CD4-positive, CD25-positive, alpha-beta regulatory T cell (primary cell): Measurements from ENCODE around the gene HS3ST5. TPM values are rescaled to one million over a fixed set of nuclear protein-coding genes. Genes with fewer than 3 reads are reported as not detected.
A peak's percentile ranks its signal among the peaks of the same experiment; 100 is the strongest.

Experiments used
- ATAC-seq, 2 donors: fragments of 150-1000 bp; cut with Tn5 transposase; one replicate each; pipeline ENCODE4 v1.10.0; 2021; ENCODE audit warnings: low read depth in 2 of 2, moderate number of reproducible peaks in 2 of 2, moderate library complexity in 1 of 2
- DNase-seq, 3 donors: peaks; one replicate each; pipeline versions ENCODE4 v3.0.0 to v3.0.0-alpha.2; 2012 to 2022; ENCODE audit warnings: mixed read lengths in 1 of 3
- H3K27ac ChIP-seq: one replicate; pipeline ENCODE4 v1.7.0; 2013; ENCODE audit warnings: mild to moderate bottlenecking, low read length; ENCODE audit not compliant: insufficient read depth, poor library complexity, severe bottlenecking
- H3K27me3 ChIP-seq: one replicate; pipeline ENCODE4 v1.7.0; 2013; ENCODE audit warnings: low read length; ENCODE audit not compliant: control insufficient read depth, insufficient read depth
- H3K36me3 ChIP-seq: one replicate; pipeline ENCODE4 v1.7.0; 2013; ENCODE audit warnings: mild to moderate bottlenecking, low read length, moderate library complexity; ENCODE audit not compliant: control insufficient read depth, insufficient read depth
- H3K4me1 ChIP-seq: 2 replicates; pipeline ENCODE4 v1.7.0; 2013; ENCODE audit warnings: mild to moderate bottlenecking, low read length; ENCODE audit not compliant: insufficient read depth, control insufficient read depth, poor library complexity, severe bottlenecking
- H3K4me3 ChIP-seq: one replicate; pipeline ENCODE4 v1.7.0; 2013; ENCODE audit warnings: low read depth, mild to moderate bottlenecking, low read length, moderate library complexity
- H3K9me3 ChIP-seq, 2 experiments: 1 replicate in 1 of 2; 2 replicates in 1 of 2; pipeline ENCODE4 v1.7.0; 2013; ENCODE audit warnings: low read length in 2 of 2, mild to moderate bottlenecking in 1 of 2, moderate library complexity in 1 of 2; ENCODE audit not compliant: control insufficient read depth in 2 of 2
- H3K27ac Mint-ChIP-seq, 3 donors: one replicate each; pipeline ENCODE4 v1.8.0; 2020 to 2022; ENCODE audit warnings: mild to moderate bottlenecking in 3 of 3, mixed read lengths in 3 of 3, moderate library complexity in 2 of 3
- H3K27me3 Mint-ChIP-seq: one replicate; pipeline ENCODE4 v1.8.0; 2022; ENCODE audit warnings: mild to moderate bottlenecking, mixed read lengths
- H3K36me3 Mint-ChIP-seq: one replicate; pipeline ENCODE4 v1.8.0; 2020; ENCODE audit warnings: mixed read lengths
- H3K4me1 Mint-ChIP-seq, 4 donors: one replicate each; pipeline ENCODE4 v1.8.0; 2020 to 2022; ENCODE audit warnings: mixed read lengths in 4 of 4, mild to moderate bottlenecking in 1 of 4
- H3K4me3 Mint-ChIP-seq, 4 donors: one replicate each; pipeline ENCODE4 v1.8.0; 2020 to 2022; ENCODE audit warnings: mild to moderate bottlenecking in 4 of 4, mixed read lengths in 4 of 4, moderate library complexity in 3 of 4
- H3K9me3 Mint-ChIP-seq, 7 donors: one replicate each; pipeline ENCODE4 v1.8.0; 2020 to 2022; ENCODE audit warnings: mixed read lengths in 7 of 7, mild to moderate bottlenecking in 3 of 7, moderate library complexity in 2 of 7
- polyA plus RNA-seq, 4 donors: library from polyadenylated mRNA; unstranded; fragments of 300-500 nt; fragmentation: Illumina TruSeq; gene quantifications; one replicate each; pipeline ENCODE4 v1.2.3, GENCODE V29; 2021
- total RNA-seq: library from RNA; stranded (reverse); gene quantifications from one replicate; pipeline ENCODE4 v1.2.3, GENCODE V29; 2022

Gene HS3ST5
- total and polyA plus RNA-seq, 5 donors from 2014 or later = not detected

GRCh38 chr6:114121913-114122662 lies 220.7 kb downstream of the HS3ST5 start:
- H3K36me3 Mint-ChIP-seq = no peaks in the 10 kb centered on the region
- no peak overlapping the region for H3K4me3 ChIP-seq
- H3K27ac ChIP-seq = no peak overlapping the region
- H3K27me3 ChIP-seq = no peaks in the 10 kb centered on the region
- H3K27me3 Mint-ChIP-seq = peaks cover 5% of the 10 kb centered on the region
- DNase-seq (no peak), ATAC-seq (no peak)
- H3K27ac Mint-ChIP-seq = no peak overlapping the region
- no peaks in the 10 kb centered on the region for H3K9me3 ChIP-seq
- H3K4me1 Mint-ChIP-seq = no peaks in the 10 kb centered on the region
- H3K9me3 Mint-ChIP-seq = peaks cover 0 to 4% (median 0%) of the 10 kb centered on the region in 7 donors
- no peak overlapping the region for H3K4me3 Mint-ChIP-seq
- H3K4me1 ChIP-seq = no peaks in the 10 kb centered on the region
- H3K36me3 ChIP-seq = no peaks in the 10 kb centered on the region

DNA sequence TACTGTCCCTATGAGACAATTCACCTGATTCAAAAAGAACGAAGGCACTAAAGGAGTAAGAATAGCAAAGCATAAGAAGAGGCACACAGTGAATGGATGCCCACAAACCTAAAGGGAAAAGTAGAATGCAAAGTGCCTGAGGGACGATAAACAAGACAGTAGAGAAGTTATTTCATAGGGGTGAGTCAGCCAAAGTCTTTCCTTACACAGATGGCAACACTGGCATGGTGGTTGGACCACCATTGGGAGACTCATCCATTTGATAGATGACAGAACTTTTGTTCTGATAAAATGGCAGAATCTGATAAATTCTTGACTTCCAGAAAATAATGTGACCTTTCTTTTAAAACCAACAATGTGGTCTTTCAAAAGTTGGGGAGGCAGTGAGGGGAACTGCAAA lies 223.8 kb downstream of the HS3ST5 start:
- peaks cover 0 to 4% (median 0%) of the 10 kb centered on the region in 7 donors for H3K9me3 Mint-ChIP-seq
- ATAC-seq (no peak), DNase-seq (no peak)
- H3K4me1 Mint-ChIP-seq = no peaks in the 10 kb centered on the region
- H3K36me3 ChIP-seq = no peaks in the 10 kb centered on the region
- H3K27me3 Mint-ChIP-seq = peaks cover 5% of the 10 kb centered on the region
- H3K36me3 Mint-ChIP-seq = no peaks in the 10 kb centered on the region
- no peak overlapping the region for H3K4me3 ChIP-seq
- no peak overlapping the region for H3K27ac ChIP-seq
- no peak overlapping the region for H3K4me3 Mint-ChIP-seq
- H3K27me3 ChIP-seq = no peaks in the 10 kb centered on the region
- no peaks in the 10 kb centered on the region for H3K4me1 ChIP-seq
- no peak overlapping the region for H3K27ac Mint-ChIP-seq
- H3K9me3 ChIP-seq = no peaks in the 10 kb centered on the region

DNA sequence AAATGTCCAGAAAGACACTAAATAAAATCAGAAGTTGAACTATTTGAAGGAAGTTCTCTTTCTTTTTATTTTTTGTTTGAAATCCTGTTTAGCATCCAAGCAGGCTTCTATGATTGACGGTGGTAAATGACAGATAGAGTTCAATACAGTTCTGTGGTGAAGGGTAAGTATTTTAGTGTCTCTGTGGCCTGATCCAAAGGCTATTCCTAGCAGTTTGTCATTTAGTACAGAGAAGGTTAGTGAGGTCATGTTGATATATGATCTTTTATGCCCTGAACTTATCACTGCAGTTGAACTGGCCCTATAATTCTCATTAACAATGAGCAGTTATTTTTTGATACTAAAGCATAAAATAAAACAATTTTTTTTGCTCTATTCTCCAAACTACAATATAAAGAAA lies 227.2 kb downstream of the HS3ST5 start:
- Mint-ChIP-seq H3K4me3 (no peak overlapping the region), H3K36me3 (no peaks in the 10 kb centered on the region), H3K9me3 (peaks cover 0 to 8% (median 0%) of the 10 kb centered on the region in 7 donors), H3K27me3 (no peaks in the 10 kb centered on the region), H3K4me1 (no peaks in the 10 kb centered on the region), H3K27ac (no peak overlapping the region)
- no peak for DNase-seq
- Histone ChIP-seq H3K27me3 (no peaks in the 10 kb centered on the region), H3K27ac (no peak overlapping the region), H3K4me3 (no peak overlapping the region), H3K36me3 (no peaks in the 10 kb centered on the region), H3K4me1 (no peaks in the 10 kb centered on the region), H3K9me3 (no peaks in the 10 kb centered on the region)
- ATAC-seq = no peak

GRCh38 chr6:114108119-114109002 lies 234.5 kb downstream of the HS3ST5 start:
- H3K36me3 Mint-ChIP-seq = no peaks in the 10 kb centered on the region
- no peaks in the 10 kb centered on the region for H3K4me1 Mint-ChIP-seq
- DNase-seq (peak in 1 of 3 donors; percentile 15), ATAC-seq (no peak)
- no peak overlapping the region for H3K27ac Mint-ChIP-seq
- peaks cover 8% of the 10 kb centered on the region for H3K27me3 Mint-ChIP-seq
- no peaks in the 10 kb centered on the region for H3K36me3 ChIP-seq
- H3K9me3 Mint-ChIP-seq = peaks cover 0 to 6% (median 0%) of the 10 kb centered on the region in 7 donors
- H3K27ac ChIP-seq = no peak overlapping the region
- H3K4me3 Mint-ChIP-seq = no peak overlapping the region
- H3K4me3 ChIP-seq = no peak overlapping the region
- no peaks in the 10 kb centered on the region for H3K27me3 ChIP-seq
- H3K4me1 ChIP-seq = no peaks in the 10 kb centered on the region
- H3K9me3 ChIP-seq = no peaks in the 10 kb centered on the region

DNA sequence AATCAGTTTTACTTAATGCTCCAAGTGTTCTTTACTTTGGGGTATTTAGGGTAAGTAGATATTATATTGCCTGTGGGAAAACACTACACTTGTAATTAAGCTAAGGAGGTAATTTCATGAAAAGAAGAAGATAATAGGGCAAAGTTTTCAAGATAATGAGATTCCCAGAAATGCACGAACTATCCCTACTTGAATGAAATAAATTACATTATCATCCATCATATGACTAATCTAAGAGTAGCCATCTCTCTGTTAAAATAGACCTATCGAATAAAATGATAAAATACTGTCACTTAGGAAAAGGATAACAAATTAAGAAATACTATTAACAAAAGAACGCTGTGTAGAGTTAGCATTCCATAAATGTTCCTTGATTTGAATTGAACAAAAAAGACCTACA lies 236.8 kb downstream of the HS3ST5 start:
- Mint-ChIP-seq H3K4me3 (no peak overlapping the region), H3K27ac (no peak overlapping the region), H3K27me3 (peaks cover 8% of the 10 kb centered on the region), H3K4me1 (no peaks in the 10 kb centered on the region), H3K9me3 (no peaks in the 10 kb centered on the region), H3K36me3 (no peaks in the 10 kb centered on the region)
- Histone ChIP-seq H3K4me3 (no peak overlapping the region), H3K4me1 (no peaks in the 10 kb centered on the region), H3K27me3 (no peaks in the 10 kb centered on the region), H3K27ac (no peak overlapping the region), H3K9me3 (no peaks in the 10 kb centered on the region), H3K36me3 (no peaks in the 10 kb centered on the region)
- DNase-seq (no peak), ATAC-seq (no peak)

GRCh38 chr6:114101255-114101654 lies 241.6 kb downstream of the HS3ST5 start:
- H3K27me3 Mint-ChIP-seq = peaks cover 5% of the 10 kb centered on the region
- ATAC-seq (no peak), DNase-seq (no peak)
- no peak overlapping the region for H3K4me3 ChIP-seq
- H3K36me3 ChIP-seq = no peaks in the 10 kb centered on the region
- no peaks in the 10 kb centered on the region for H3K27me3 ChIP-seq
- no peaks in the 10 kb centered on the region for H3K9me3 Mint-ChIP-seq
- peaks cover 0 to under 1% (median 0%) of the 10 kb centered on the region in 4 donors for H3K4me1 Mint-ChIP-seq
- H3K27ac ChIP-seq = no peak overlapping the region
- H3K4me1 ChIP-seq = no peaks in the 10 kb centered on the region
- H3K36me3 Mint-ChIP-seq = no peaks in the 10 kb centered on the region
- H3K4me3 Mint-ChIP-seq = no peak overlapping the region
- no peak overlapping the region for H3K27ac Mint-ChIP-seq
- H3K9me3 ChIP-seq = no peaks in the 10 kb centered on the region

GRCh38 chr6:114100215-114100994 lies 242.4 kb downstream of the HS3ST5 start:
- Histone ChIP-seq H3K27me3 (no peaks in the 10 kb centered on the region), H3K36me3 (no peaks in the 10 kb centered on the region), H3K27ac (no peak overlapping the region), H3K4me3 (no peak overlapping the region), H3K4me1 (no peaks in the 10 kb centered on the region), H3K9me3 (no peaks in the 10 kb centered on the region)
- no peaks in the 10 kb centered on the region for H3K9me3 Mint-ChIP-seq
- no peak for DNase-seq
- H3K27ac Mint-ChIP-seq = no peak overlapping the region
- H3K4me1 Mint-ChIP-seq = peaks cover 0 to 2% (median 0%) of the 10 kb centered on the region in 4 donors
- no peak overlapping the region for H3K4me3 Mint-ChIP-seq
- H3K27me3 Mint-ChIP-seq = peaks cover 8% of the 10 kb centered on the region
- ATAC-seq = no peak
- no peaks in the 10 kb centered on the region for H3K36me3 Mint-ChIP-seq
